Neural cell (in vitro differentiated cells): ENCODE results near the gene DOK6.

Experiments
- EZH2 ChIP-seq: fragments of 200-600, 300-800 bp; shearing (Covaris generic), sonication (generic); IDR thresholded peaks from 2 replicates; pipeline ENCODE4 v1.6.1; 2014; ENCODE audit warnings: antibody characterized with exemption, low read length, borderline replicate concordance, mild to moderate bottlenecking; ENCODE audit not compliant: insufficient read depth, poor library complexity, severe bottlenecking
- POLR2AphosphoS5 ChIP-seq: IDR thresholded peaks from 2 replicates; pipeline ENCODE4 v1.6.1; 2012
- TF ChIP-seq, protein P1 (sequence below): fragments of 450-650 bp; IDR thresholded peaks from 2 replicates; pipeline ENCODE4 v1.5.1; 2014; ENCODE audit warnings: antibody characterized with exemption, mild to moderate bottlenecking, moderate library complexity; ENCODE audit not compliant: poor library complexity, severe bottlenecking
- TF ChIP-seq, protein P2 (sequence below): IDR thresholded peaks from 2 replicates; pipeline ENCODE4 v1.6.1; 2012; ENCODE audit warnings: borderline replicate concordance

DNA sequence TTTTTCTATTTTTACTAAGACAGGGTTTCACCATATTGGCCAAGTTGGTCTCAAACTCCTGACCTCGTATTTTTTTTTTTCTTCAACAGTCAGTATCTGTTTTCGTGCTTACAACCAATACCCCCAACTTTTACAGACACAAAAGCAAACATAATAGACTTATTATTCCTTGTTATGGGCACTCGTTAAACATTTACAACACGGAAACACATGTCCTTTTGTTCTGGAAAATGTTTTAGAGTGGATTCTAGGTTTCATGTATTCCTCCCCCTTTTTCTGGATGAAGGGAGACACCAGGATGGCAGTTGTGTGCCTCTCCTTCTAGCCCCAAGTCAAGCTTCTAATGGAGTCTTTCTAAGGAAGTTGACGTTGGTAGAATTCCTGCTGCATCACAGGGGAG lies 458.2 kb downstream of the DOK6 start:
- TF ChIP-seq, protein P1, sequence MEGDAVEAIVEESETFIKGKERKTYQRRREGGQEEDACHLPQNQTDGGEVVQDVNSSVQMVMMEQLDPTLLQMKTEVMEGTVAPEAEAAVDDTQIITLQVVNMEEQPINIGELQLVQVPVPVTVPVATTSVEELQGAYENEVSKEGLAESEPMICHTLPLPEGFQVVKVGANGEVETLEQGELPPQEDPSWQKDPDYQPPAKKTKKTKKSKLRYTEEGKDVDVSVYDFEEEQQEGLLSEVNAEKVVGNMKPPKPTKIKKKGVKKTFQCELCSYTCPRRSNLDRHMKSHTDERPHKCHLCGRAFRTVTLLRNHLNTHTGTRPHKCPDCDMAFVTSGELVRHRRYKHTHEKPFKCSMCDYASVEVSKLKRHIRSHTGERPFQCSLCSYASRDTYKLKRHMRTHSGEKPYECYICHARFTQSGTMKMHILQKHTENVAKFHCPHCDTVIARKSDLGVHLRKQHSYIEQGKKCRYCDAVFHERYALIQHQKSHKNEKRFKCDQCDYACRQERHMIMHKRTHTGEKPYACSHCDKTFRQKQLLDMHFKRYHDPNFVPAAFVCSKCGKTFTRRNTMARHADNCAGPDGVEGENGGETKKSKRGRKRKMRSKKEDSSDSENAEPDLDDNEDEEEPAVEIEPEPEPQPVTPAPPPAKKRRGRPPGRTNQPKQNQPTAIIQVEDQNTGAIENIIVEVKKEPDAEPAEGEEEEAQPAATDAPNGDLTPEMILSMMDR, result no peak
- TF ChIP-seq POLR2AphosphoS5, result no peak
- TF ChIP-seq, protein P2, sequence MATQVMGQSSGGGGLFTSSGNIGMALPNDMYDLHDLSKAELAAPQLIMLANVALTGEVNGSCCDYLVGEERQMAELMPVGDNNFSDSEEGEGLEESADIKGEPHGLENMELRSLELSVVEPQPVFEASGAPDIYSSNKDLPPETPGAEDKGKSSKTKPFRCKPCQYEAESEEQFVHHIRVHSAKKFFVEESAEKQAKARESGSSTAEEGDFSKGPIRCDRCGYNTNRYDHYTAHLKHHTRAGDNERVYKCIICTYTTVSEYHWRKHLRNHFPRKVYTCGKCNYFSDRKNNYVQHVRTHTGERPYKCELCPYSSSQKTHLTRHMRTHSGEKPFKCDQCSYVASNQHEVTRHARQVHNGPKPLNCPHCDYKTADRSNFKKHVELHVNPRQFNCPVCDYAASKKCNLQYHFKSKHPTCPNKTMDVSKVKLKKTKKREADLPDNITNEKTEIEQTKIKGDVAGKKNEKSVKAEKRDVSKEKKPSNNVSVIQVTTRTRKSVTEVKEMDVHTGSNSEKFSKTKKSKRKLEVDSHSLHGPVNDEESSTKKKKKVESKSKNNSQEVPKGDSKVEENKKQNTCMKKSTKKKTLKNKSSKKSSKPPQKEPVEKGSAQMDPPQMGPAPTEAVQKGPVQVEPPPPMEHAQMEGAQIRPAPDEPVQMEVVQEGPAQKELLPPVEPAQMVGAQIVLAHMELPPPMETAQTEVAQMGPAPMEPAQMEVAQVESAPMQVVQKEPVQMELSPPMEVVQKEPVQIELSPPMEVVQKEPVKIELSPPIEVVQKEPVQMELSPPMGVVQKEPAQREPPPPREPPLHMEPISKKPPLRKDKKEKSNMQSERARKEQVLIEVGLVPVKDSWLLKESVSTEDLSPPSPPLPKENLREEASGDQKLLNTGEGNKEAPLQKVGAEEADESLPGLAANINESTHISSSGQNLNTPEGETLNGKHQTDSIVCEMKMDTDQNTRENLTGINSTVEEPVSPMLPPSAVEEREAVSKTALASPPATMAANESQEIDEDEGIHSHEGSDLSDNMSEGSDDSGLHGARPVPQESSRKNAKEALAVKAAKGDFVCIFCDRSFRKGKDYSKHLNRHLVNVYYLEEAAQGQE, result no peak
- TF ChIP-seq EZH2, result no peak
